SU-DHL-6 (cell line): ENCODE results near the gene ATAD3C.

Experiments
- H2AFZ ChIP-seq: fragments of 200-600 bp; sonication (generic); 2 replicates; pipeline ENCODE4 v1.6.1; 2014; ENCODE audit warnings: low read depth, mild to moderate bottlenecking, moderate library complexity, mixed read lengths, antibody characterized with exemption, low read length; ENCODE audit not compliant: severe bottlenecking
- H3F3A ChIP-seq: fragments of 200-600 bp; shearing (Covaris generic); 2 replicates; pipeline ENCODE4 v1.6.0; 2016; ENCODE audit warnings: antibody characterized with exemption, mild to moderate bottlenecking; ENCODE audit not compliant: insufficient read depth
- H3K27ac ChIP-seq: fragments of 200-600 bp; sonication (generic); 2 replicates; pipeline ENCODE4 v1.5.1; 2016; ENCODE audit warnings: low read depth, mild to moderate bottlenecking, low read length, moderate library complexity, mixed read lengths
- H3K27me3 ChIP-seq: fragments of 200-600 bp; sonication (generic), shearing (Covaris generic); 2 replicates; pipeline ENCODE4 v1.6.0; 2014; ENCODE audit warnings: mild to moderate bottlenecking, low read length
- H3K36me3 ChIP-seq: fragments of 200-600 bp; sonication (generic); 2 replicates; pipeline ENCODE4 v1.6.1; 2014; ENCODE audit warnings: mild to moderate bottlenecking, low read length, mixed read lengths
- H3K4me2 ChIP-seq: fragments of 300-600, 200-600 bp; shearing (Covaris generic), sonication (generic); 2 replicates; pipeline ENCODE4 v1.6.0; 2014; ENCODE audit warnings: low read length, low read depth, mild to moderate bottlenecking; ENCODE audit not compliant: poor library complexity, severe bottlenecking
- H3K4me3 ChIP-seq: fragments of 200-600 bp; sonication (generic); 2 replicates; pipeline ENCODE4 v1.5.1; 2014; ENCODE audit warnings: antibody characterized with exemption, low read length, mild to moderate bottlenecking, mixed read lengths; ENCODE audit not compliant: insufficient read depth, poor library complexity, severe bottlenecking
- H3K79me2 ChIP-seq: fragments of 200-600 bp; sonication (generic); 2 replicates; pipeline ENCODE4 v1.6.1; 2014; ENCODE audit warnings: mild to moderate bottlenecking, low read length, moderate library complexity; ENCODE audit not compliant: insufficient read depth
- H3K9ac ChIP-seq: fragments of 200-600 bp; sonication (generic); 2 replicates; pipeline ENCODE4 v1.7.0; 2014; ENCODE audit warnings: mild to moderate bottlenecking, low read length
- H3K9me2 ChIP-seq: fragments of 200-600 bp; sonication (generic); replicated peaks from 2 replicates; pipeline ENCODE4 v1.6.1; 2014; ENCODE audit warnings: low read length; ENCODE audit not compliant: insufficient read depth
- H3K9me3 ChIP-seq: fragments of 200-600 bp; sonication (generic); 2 replicates; pipeline ENCODE4 v1.6.1; 2014; ENCODE audit warnings: low read length, mixed read lengths; ENCODE audit not compliant: insufficient read depth
- H4K20me1 ChIP-seq: fragments of 200-600 bp; sonication (generic); 2 replicates; pipeline ENCODE4 v1.6.1; 2014; ENCODE audit warnings: low read depth, mild to moderate bottlenecking, antibody characterized with exemption, low read length, moderate library complexity, mixed read lengths
- CTCF ChIP-seq: fragments of 200-600 bp; sonication (generic); IDR thresholded peaks from one replicate; pipeline ENCODE4 v1.5.1; 2017; ENCODE audit warnings: antibody characterized with exemption, mild to moderate bottlenecking, low read length, moderate library complexity; ENCODE audit not compliant: insufficient read depth, poor library complexity, severe bottlenecking
- EZH2phosphoT487 ChIP-seq: fragments of 200-600 bp; sonication (generic), shearing (Covaris generic); conservative IDR thresholded peaks from 2 replicates; pipeline ENCODE4 v1.6.1; 2018; ENCODE audit warnings: mild to moderate bottlenecking, antibody characterized with exemption, low read length, moderate library complexity, mixed read lengths

Gene ATAD3C

GRCh38 chr1:1460540-1461130 is 11.1 kb downstream of the ATAD3C start:
- Histone ChIP-seq H3K9me2 (no peaks in the 10 kb centered on the region), H3K4me2 (no peak overlapping the region), H3K27ac (no peak overlapping the region), H3K4me3 (no peak overlapping the region), H3F3A (no peaks in the 10 kb centered on the region), H4K20me1 (no peaks in the 10 kb centered on the region), H2AFZ (no peak overlapping the region), H3K79me2 (no peaks in the 10 kb centered on the region), H3K9me3 (no peaks in the 10 kb centered on the region), H3K9ac (no peak overlapping the region), H3K27me3 (no peaks in the 10 kb centered on the region), H3K36me3 (no peaks in the 10 kb centered on the region)
- TF ChIP-seq EZH2phosphoT487 = no peak
- TF ChIP-seq CTCF = no peak

GRCh38 chr1:1461721-1462317 is 12.3 kb downstream of the ATAD3C start:
- Histone ChIP-seq H3K27me3 (no peaks in the 10 kb centered on the region), H3K4me3 (no peak overlapping the region), H3K9me2 (no peaks in the 10 kb centered on the region), H3K9ac (no peak overlapping the region), H3K79me2 (no peaks in the 10 kb centered on the region), H3K4me2 (no peak overlapping the region), H3F3A (no peaks in the 10 kb centered on the region), H3K36me3 (no peaks in the 10 kb centered on the region), H3K27ac (no peak overlapping the region), H4K20me1 (no peaks in the 10 kb centered on the region), H3K9me3 (no peaks in the 10 kb centered on the region), H2AFZ (no peak overlapping the region)
- TF ChIP-seq CTCF = no peak
- TF ChIP-seq EZH2phosphoT487 = no peak

GRCh38 chr1:1462318-1462966 is 13.0 kb downstream of the ATAD3C start:
- H3K27ac ChIP-seq = no peak overlapping the region
- H3K9ac ChIP-seq = no peak overlapping the region
- no peaks in the 10 kb centered on the region for H4K20me1 ChIP-seq
- H3K27me3 ChIP-seq = no peaks in the 10 kb centered on the region
- no peak for TF ChIP-seq CTCF
- no peaks in the 10 kb centered on the region for H3K9me3 ChIP-seq
- no peak overlapping the region for H2AFZ ChIP-seq
- no peaks in the 10 kb centered on the region for H3K79me2 ChIP-seq
- no peaks in the 10 kb centered on the region for H3K36me3 ChIP-seq
- H3K4me3 ChIP-seq = no peak overlapping the region
- no peaks in the 10 kb centered on the region for H3F3A ChIP-seq
- H3K9me2 ChIP-seq = no peaks in the 10 kb centered on the region
- H3K4me2 ChIP-seq = no peak overlapping the region
